ENCODE data around the gene EHMT1.

- no peak for TF ChIP-seq REST (IDR thresholded peaks at IDR 0.05; ENCODE audit: insufficient read depth in 1 of 2, low read depth in 2 of 2, low read length in 2 of 2)
- no peak; the same call in 1 of the 2 replicates for TF ChIP-seq POLR2AphosphoS5 (IDR thresholded peaks at IDR 0.05; ENCODE audit: low read depth, low read length)
- no peak for TF ChIP-seq SIN3A (IDR thresholded peaks at IDR 0.05; ENCODE audit: borderline replicate concordance, insufficient read depth, low read length)
- no peak for TF ChIP-seq TAF1 (IDR thresholded peaks at IDR 0.05; ENCODE audit: borderline replicate concordance, insufficient read depth, low read length)
- TF ChIP-seq FOXP2 (optimal IDR thresholded peaks at IDR 0.05; ENCODE audit: borderline replicate concordance, extremely low read depth, extremely low read length, insufficient read depth): no peak
These were observed 4.9 kb upstream of the EHMT1 start for GRCh38 chr9:137613738-137614523.
